BLaER1 treated with 17β-estradiol and CSF1 and Interleukin-3, amounts not matched to agents 10 nM and 100 nM (cell line): ENCODE results near the gene RGS6.

Experiments used
- H3K27ac ChIP-seq, 11 experiments: shearing (Covaris generic); formaldehyde crosslinking; 2 replicates each; pipeline ENCODE4 v1.8.1; 2022
- H3K27me3 ChIP-seq, 11 experiments: shearing (Covaris generic); formaldehyde crosslinking; 2 replicates each; pipeline ENCODE4 v1.8.1; 2022
- H3K36me3 ChIP-seq, 11 experiments: shearing (Covaris generic); formaldehyde crosslinking; 2 replicates each; pipeline ENCODE4 v1.8.1; 2022
- H3K4me1 ChIP-seq, 10 experiments: shearing (Covaris generic); formaldehyde crosslinking; 2 replicates each; pipeline ENCODE4 v1.8.1; 2022
- H3K4me2 ChIP-seq, 11 experiments: shearing (Covaris generic); formaldehyde crosslinking; 2 replicates each; pipeline ENCODE4 v1.8.1; 2022
- H3K4me3 ChIP-seq, 10 experiments: shearing (Covaris generic); formaldehyde crosslinking; 2 replicates each; pipeline ENCODE4 v1.8.1; 2022
- H3K9ac ChIP-seq, 11 experiments: shearing (Covaris generic); formaldehyde crosslinking; 2 replicates each; pipeline ENCODE4 v1.8.1; 2022
- H3K9me3 ChIP-seq, 11 experiments: shearing (Covaris generic); formaldehyde crosslinking; replicated peaks in 1 of 11; 2 replicates each; pipeline ENCODE4 v1.8.1; 2022
- H4K20me1 ChIP-seq, 11 experiments: shearing (Covaris generic); formaldehyde crosslinking; 2 replicates each; pipeline ENCODE4 v1.8.1; 2022
- Cebpa-rat ChIP-seq, 11 experiments: shearing (Covaris generic); IDR thresholded peaks; 2 replicates each; pipeline ENCODE4 v1.8.1; 2022

RGS6 gene

DNA sequence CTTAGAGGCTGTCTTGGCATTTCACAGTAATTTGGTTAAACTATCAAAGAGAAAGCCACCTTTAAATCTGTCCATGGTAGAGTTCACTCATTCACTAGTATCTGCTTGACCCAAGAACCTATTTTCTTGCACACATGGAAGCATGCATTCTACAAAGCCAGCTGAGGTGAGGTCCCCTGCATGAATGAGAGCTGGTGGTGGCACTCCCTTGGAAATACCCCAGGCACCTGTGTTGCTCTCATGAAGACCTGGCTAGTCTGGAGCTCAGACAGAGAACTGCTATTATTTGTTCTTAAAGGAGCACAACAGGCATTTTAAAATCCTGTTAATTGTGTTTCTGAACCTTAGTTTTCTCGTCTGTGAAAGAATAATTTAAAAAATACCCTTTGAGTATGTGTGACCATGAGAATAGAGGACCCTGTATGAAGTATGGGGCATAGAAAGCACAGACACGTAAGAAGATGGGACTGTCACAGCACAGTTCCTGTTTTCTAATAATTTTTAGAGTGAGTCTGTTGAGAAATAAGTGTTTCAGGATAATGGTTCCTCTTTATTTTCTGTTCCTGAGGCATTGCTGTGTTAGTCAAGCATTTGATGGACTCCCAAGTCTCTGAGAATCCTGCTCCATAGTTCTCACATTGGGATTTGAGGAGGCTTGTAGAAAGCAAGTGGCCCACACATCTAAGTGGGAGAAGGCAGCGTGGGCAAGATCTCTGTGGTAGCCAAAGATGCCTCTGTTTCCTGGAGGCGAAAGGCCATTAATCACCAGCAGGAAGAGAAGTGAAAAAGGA is 10.9 kb downstream of the RGS6 start:
- no peak overlapping the region for H3K9ac ChIP-seq
- no peak overlapping the region for H3K4me3 ChIP-seq
- H3K4me1 ChIP-seq, result peaks cover 0 to 18% (median 9%) of the 10 kb centered on the region in 10 experiments; a peak in 13 of 20 replicates
- peak overlapping the region in 7 of 11 experiments; percentile 17 to 77 (median 55); a peak in 11 of 22 replicates for H3K4me2 ChIP-seq
- no peaks in the 10 kb centered on the region for H4K20me1 ChIP-seq
- no peaks in the 10 kb centered on the region for H3K27me3 ChIP-seq
- H3K36me3 ChIP-seq, result no peaks in the 10 kb centered on the region
- TF ChIP-seq Cebpa-rat (IDR thresholded peaks at IDR 0.05), result no peak
- H3K27ac ChIP-seq, result peak overlapping the region in 4 of 11 experiments; percentile 5 to 64 (median 36); a peak in 6 of 22 replicates
- peaks cover 17 to 28% (median 23%) of the 10 kb centered on the region in 11 experiments for H3K9me3 ChIP-seq

- H3K27ac ChIP-seq, result peak overlapping the region in 4 of 11 experiments; percentile 5 to 64 (median 36); a peak in 6 of 22 replicates
- no peaks in the 10 kb centered on the region for H4K20me1 ChIP-seq
- H3K27me3 ChIP-seq, result no peaks in the 10 kb centered on the region
- TF ChIP-seq Cebpa-rat (IDR thresholded peaks at IDR 0.05), result no peak
- no peaks in the 10 kb centered on the region for H3K36me3 ChIP-seq
- H3K4me3 ChIP-seq, result no peak overlapping the region
- H3K4me1 ChIP-seq, result peaks cover 0 to 18% (median 9%) of the 10 kb centered on the region in 10 experiments; a peak in 13 of 20 replicates
- H3K4me2 ChIP-seq, result peak overlapping the region in 6 of 11 experiments; percentile 30 to 77 (median 56); a peak in 10 of 22 replicates
- peaks cover 17 to 28% (median 23%) of the 10 kb centered on the region in 11 experiments for H3K9me3 ChIP-seq
- H3K9ac ChIP-seq, result no peak overlapping the region
Observed at GRCh38 chr14:71943695-71944018, 11.4 kb downstream of the RGS6 start.

DNA sequence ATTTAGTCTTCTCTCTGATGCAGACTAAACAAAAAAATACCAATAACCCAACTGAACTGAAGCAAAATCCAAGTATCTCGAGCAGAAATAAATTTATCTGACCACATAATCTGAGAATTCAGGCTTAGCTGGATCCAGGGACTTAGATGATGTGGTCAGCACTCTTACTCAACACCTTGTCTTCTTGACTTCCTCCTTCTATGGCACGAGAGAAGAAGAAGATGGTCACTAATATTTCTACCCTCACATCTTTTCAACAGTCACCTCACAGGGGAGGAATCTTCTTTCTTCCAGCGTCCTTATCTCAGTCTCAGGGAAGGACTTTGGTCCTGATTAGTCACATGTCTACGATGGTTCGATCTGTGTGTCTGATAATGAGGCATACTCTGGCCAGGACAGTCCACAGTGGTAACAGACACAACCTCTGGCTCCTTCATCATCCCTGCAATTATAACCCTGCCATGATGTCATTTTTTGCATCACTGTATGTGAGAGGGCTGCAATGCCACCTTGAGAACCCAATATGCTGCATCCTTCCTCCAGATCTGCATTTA is 15.8 kb downstream of the RGS6 start:
- no peaks in the 10 kb centered on the region for H4K20me1 ChIP-seq
- no peak overlapping the region for H3K4me3 ChIP-seq
- peaks cover 3 to 11% (median 6%) of the 10 kb centered on the region in 11 experiments; a peak in 14 of 22 replicates for H3K9me3 ChIP-seq
- H3K4me2 ChIP-seq, result no peak overlapping the region
- no peaks in the 10 kb centered on the region for H3K27me3 ChIP-seq
- TF ChIP-seq Cebpa-rat (IDR thresholded peaks at IDR 0.05), result no peak
- peaks cover under 1 to 14% (median 9%) of the 10 kb centered on the region in 10 experiments; a peak in 13 of 20 replicates for H3K4me1 ChIP-seq
- no peaks in the 10 kb centered on the region for H3K36me3 ChIP-seq
- no peak overlapping the region for H3K27ac ChIP-seq
- H3K9ac ChIP-seq, result no peak overlapping the region

GRCh38 chr14:71952381-71953363 is 20.4 kb downstream of the RGS6 start:
- H3K9ac ChIP-seq, result no peak overlapping the region
- H3K4me2 ChIP-seq, result peak overlapping the region in 3 of 11 experiments; percentile 3 to 28 (median 25); a peak in 3 of 22 replicates
- no peak overlapping the region for H3K4me3 ChIP-seq
- no peaks in the 10 kb centered on the region for H3K27me3 ChIP-seq
- peaks cover 0 to 14% (median 5%) of the 10 kb centered on the region in 10 experiments; a peak in 7 of 20 replicates for H3K4me1 ChIP-seq
- no peaks in the 10 kb centered on the region for H4K20me1 ChIP-seq
- no peak overlapping the region for H3K27ac ChIP-seq
- no peaks in the 10 kb centered on the region for H3K36me3 ChIP-seq
- no peak for TF ChIP-seq Cebpa-rat (IDR thresholded peaks at IDR 0.05)
- H3K9me3 ChIP-seq, result peaks cover 3 to 13% (median 8%) of the 10 kb centered on the region in 11 experiments; a peak in 14 of 22 replicates

- H3K9ac ChIP-seq, result no peak overlapping the region
- H3K4me1 ChIP-seq, result peaks cover 7 to 44% (median 29%) of the 10 kb centered on the region in 10 experiments
- peak overlapping the region in 5 of 11 experiments; percentile 9 to 58 (median 29); a peak in 8 of 22 replicates for H3K4me2 ChIP-seq
- TF ChIP-seq Cebpa-rat (IDR thresholded peaks at IDR 0.05), result no peak
- H3K4me3 ChIP-seq, result no peak overlapping the region
- H3K9me3 ChIP-seq, result peaks cover 0 to 4% (median 0%) of the 10 kb centered on the region in 11 experiments; a peak in 1 of 22 replicates
- H4K20me1 ChIP-seq, result no peaks in the 10 kb centered on the region
- no peaks in the 10 kb centered on the region for H3K36me3 ChIP-seq
- no peak overlapping the region for H3K27ac ChIP-seq
- no peaks in the 10 kb centered on the region for H3K27me3 ChIP-seq
Observed at GRCh38 chr14:71956920-71957563, 24.8 kb downstream of the RGS6 start.

DNA sequence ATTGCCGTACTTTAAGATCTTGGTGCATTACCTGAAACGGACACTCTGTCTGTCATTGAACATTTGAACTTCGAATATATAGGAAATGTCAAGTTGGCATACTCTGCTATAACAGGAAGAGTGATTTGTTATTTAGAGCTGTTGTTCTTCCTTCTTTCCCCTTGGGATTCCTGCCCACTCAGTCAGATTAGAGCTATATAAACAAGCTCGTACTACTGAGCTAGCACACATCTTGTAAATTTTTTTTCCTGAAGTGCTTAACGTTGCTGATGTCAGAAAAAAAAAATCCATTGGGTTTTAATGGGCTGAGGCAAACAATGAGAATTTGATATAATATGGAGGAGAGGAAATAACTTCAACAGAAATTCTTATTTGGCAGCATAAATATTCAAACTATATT is 26.8 kb downstream of the RGS6 start:
- H3K4me3 ChIP-seq, result no peak overlapping the region
- no peaks in the 10 kb centered on the region for H3K36me3 ChIP-seq
- peaks cover 0 to 4% (median 0%) of the 10 kb centered on the region in 11 experiments; a peak in 1 of 22 replicates for H3K9me3 ChIP-seq
- H3K4me1 ChIP-seq, result peaks cover 7 to 42% (median 28%) of the 10 kb centered on the region in 10 experiments
- TF ChIP-seq Cebpa-rat (IDR thresholded peaks at IDR 0.05), result no peak
- H3K9ac ChIP-seq, result no peak overlapping the region
- H3K27ac ChIP-seq, result no peak overlapping the region
- H3K4me2 ChIP-seq, result peak overlapping the region; percentile 4 to 81 (median 58); a peak in 21 of 22 replicates
- no peaks in the 10 kb centered on the region for H3K27me3 ChIP-seq
- H4K20me1 ChIP-seq, result no peaks in the 10 kb centered on the region

DNA sequence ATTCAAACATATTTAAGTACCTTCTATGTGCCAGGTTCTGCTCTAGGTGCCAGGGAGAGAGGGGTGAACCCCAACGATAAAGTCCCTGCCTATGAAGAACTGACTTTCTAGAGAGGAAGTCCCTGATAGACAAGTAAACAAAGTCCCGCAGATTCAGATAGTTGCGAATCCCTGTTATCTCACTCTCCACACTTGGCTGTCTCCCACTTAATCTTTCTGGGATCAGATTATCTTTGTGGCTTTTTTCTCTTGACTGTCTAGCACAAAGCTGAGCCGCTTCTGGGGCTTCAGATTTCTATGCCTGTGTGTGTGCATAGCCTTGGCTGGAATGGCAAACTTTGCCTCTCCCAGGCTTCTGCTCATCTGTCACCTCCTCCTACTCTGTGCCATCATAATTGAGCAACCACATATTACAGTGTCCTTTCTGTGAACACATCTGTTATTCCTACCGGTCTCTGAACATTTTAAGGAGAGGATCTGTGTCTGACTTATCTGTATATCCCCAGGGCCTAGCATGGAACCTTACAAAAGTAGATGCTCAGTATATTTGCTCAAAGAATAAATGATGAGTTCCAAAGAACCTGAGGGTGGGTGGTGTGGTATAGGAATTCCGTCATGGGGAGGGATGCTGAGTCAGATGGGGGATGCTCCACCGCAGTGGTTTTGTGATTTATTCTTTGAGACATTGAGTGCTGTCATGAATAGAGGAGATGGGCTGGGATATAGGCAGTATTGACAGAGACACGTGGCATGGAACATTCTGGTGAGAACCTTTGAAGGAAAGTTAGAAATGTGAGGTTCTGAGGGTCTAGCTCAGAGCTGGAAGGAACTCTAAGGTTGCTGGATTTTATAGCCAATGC is 28.5 kb downstream of the RGS6 start:
- Histone ChIP-seq H3K9ac (no peak overlapping the region), H4K20me1 (no peaks in the 10 kb centered on the region), H3K9me3 (0 out of 22 replicates have a peak, but pooled peaks cover 0 to 4% (median 0%) of the 10 kb centered on the region in 11 experiments), H3K4me1 (peaks cover 7 to 42% (median 28%) of the 10 kb centered on the region in 10 experiments), H3K36me3 (no peaks in the 10 kb centered on the region), H3K4me2 (peak overlapping the region in 7 of 11 experiments; percentile 42 to 81 (median 70); a peak in 12 of 22 replicates), H3K4me3 (no peak overlapping the region), H3K27me3 (no peaks in the 10 kb centered on the region), H3K27ac (no peak overlapping the region)
- no peak for TF ChIP-seq Cebpa-rat (IDR thresholded peaks at IDR 0.05)
